Heart right ventricle (tissue), 12 donors: ENCODE data around the gene TPM4. TPM values are rescaled to one million over a fixed set of nuclear protein-coding genes. Genes with fewer than 3 reads are reported as not detected.

ENCODE experiments used
- polyA plus RNA-seq, 2 donors: library from polyadenylated mRNA; stranded (reverse); fragments of 200-250 nt; gene quantifications; one replicate each; pipeline ENCODE4 v1.2.3, GENCODE V29; 2013
- total RNA-seq, 10 donors: library from RNA; stranded (reverse); fragmentation: NEBNext Ultra II Directional in 3 of 10; extraction: Animal tissue kit (Norgen Biotek cat#: 25700) in 3 of 10; gene quantifications; one replicate each; pipeline versions ENCODE4 v1.2.1 to v1.2.4, GENCODE V29; 2021 to 2023
- donor health status: ischemic (EF 13 %, LVEDD 7.1; RV severe dilation, severe dysfunction).
- donor health status: healthy with polysubstance abuse.
- donor health status: DM: no; HTN: yes; CAD: no.
- donor health status: DM: no; HTN: no; CAD: no.
- donor health status: ischemic (EF 25% LVEDD 6.9; RV normal size, moderate dysfunction).
- donor health status: ischemic (EF 25% LVEDD 5.7; RV mildly dilated, moderate dysfunction).
- donor health status: healthy.
- donor health status: nonischemic (EF 11% LVEDD 7.7; RV severe dilation, severe dysfunction).
- donor health status: DM: yes; HTN: yes; CAD: no.
- donor health status: PGD.
- donor health status: ischemic (EF 29% LVEDD 5.4; RV normal size, mild dysfunction).
- donor health status: nonischemic (EF 23%, LVEDD 6.1; RV moderate dilation, normal function).

TPM4 gene
- total and polyA plus RNA-seq, 12 donors: 52.0 to 231 (median 76.6) TPM

Other genes with a start within 250 kb of the TPM4 start
- gene CYP4F2, start 178.4 kb upstream of the TPM4 start, total RNA-seq: not detected
- not detected for gene CYP4F2, start 178.4 kb upstream of the TPM4 start, polyA plus RNA-seq
- 1 to 10 TPM in 2 of 10 donors, under 1 TPM in 5, not detected in 3; 0.09 to 2.1 (median 0.80) TPM for gene CYP4F11, start 142.0 kb upstream of the TPM4 start, total RNA-seq
- gene CYP4F11, start 142.0 kb upstream of the TPM4 start, polyA plus RNA-seq: under 1 TPM in 1 of 2 donors, not detected in 1; 0.22 TPM
- not detected for gene OR10H4, start 127.5 kb upstream of the TPM4 start, total RNA-seq
- not detected for gene OR10H4, start 127.5 kb upstream of the TPM4 start, polyA plus RNA-seq
- 10 to 100 TPM; 16.4 to 47.4 (median 21.0) TPM for gene RAB8A, start 35.4 kb downstream of the TPM4 start, total RNA-seq
- 10 to 100 TPM; 12.1 to 20.6 TPM for gene RAB8A, start 35.4 kb downstream of the TPM4 start, polyA plus RNA-seq
- gene HSH2D, start 67.2 kb downstream of the TPM4 start, total RNA-seq: 1 to 10 TPM in 3 of 10 donors, under 1 TPM in 5, not detected in 2; 0.16 to 2.0 (median 0.56) TPM
- under 1 TPM; 0.19 to 0.51 TPM for gene HSH2D, start 67.2 kb downstream of the TPM4 start, polyA plus RNA-seq
- gene CIB3, start 97.0 kb downstream of the TPM4 start, total RNA-seq: not detected
- not detected for gene CIB3, start 97.0 kb downstream of the TPM4 start, polyA plus RNA-seq
- gene FAM32A, start 108.9 kb downstream of the TPM4 start, total RNA-seq: 10 to 100 TPM; 27.0 to 44.5 (median 32.5) TPM
- gene FAM32A, start 108.9 kb downstream of the TPM4 start, polyA plus RNA-seq: 10 to 100 TPM; 36.0 to 75.0 TPM
- 10 to 100 TPM; 34.3 to 53.8 (median 47.0) TPM for gene AP1M1, start 121.4 kb downstream of the TPM4 start, total RNA-seq
- 10 to 100 TPM; 25.5 to 79.0 TPM for gene AP1M1, start 121.4 kb downstream of the TPM4 start, polyA plus RNA-seq
- 10 to 100 TPM; 25.5 to 76.2 (median 50.4) TPM for gene KLF2, start 248.3 kb downstream of the TPM4 start, total RNA-seq
- gene KLF2, start 248.3 kb downstream of the TPM4 start, polyA plus RNA-seq: 10 to 100 TPM; 22.4 to 73.5 TPM